GM18498 (cell line): Measurements from ENCODE around the gene UBTD2.
"Not testable (repeated sequence)": the region's sequence is repeated elsewhere in the genome, so short reads cannot be mapped to it uniquely, and the experiment has no call there.

Experiments used
- ATAC-seq: cut with Tn5 transposase; IDR thresholded peaks from one replicate; pipeline ENCODE4 v1.9.1; 2021; ENCODE audit warnings: mild to moderate bottlenecking, moderate library complexity; ENCODE audit not compliant: unreplicated experiment

UBTD2 gene

DNA sequence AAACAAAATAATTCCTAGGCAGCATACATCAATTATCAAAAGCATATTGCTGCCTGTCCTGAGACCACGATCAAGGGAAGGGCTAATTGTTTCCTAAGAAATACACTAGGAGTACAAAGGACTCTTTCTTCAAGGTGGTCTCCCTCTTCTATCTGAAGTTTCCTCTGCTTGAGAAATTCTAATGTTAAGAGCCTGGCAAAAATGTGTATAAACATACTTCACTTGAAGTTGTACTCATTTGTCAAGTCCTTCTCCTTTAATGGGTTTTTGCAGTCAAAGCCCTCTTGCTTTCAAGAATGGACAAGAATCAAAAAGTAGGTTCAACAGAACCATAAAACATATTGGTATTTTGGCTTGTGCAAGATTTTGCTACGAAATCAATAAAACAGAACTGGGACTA, 31.1 kb downstream of the UBTD2 start:
- no peak for ATAC-seq

GRCh38 chr5:172251419-172251818, 32.1 kb downstream of the UBTD2 start:
- no peak for ATAC-seq

DNA sequence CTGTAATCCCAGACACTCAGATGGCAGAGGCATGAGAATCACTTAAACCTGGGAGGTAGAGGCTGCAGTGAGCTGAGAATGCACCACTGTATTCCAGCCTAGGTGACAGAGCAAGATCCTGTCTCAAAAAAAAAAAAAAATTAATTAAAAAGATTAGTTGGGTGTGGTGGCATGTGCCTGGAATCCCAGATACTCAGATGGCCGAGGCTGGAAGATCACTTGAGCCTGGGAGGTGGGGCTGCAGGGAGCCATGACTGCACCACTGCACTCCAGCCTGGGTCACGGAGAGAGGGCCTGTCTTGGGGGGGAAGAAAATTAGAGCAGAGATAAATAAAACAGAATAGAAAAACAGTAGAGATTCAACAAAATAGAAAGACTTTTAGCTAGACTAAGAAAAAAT, 34.9 kb downstream of the UBTD2 start:
- ATAC-seq, result no peak

- ATAC-seq, result no peak
Measured at GRCh38 chr5:172245703-172246125, 37.9 kb downstream of the UBTD2 start.

- no peak for ATAC-seq
Measured at GRCh38 chr5:172245046-172245445, 38.5 kb downstream of the UBTD2 start.

- ATAC-seq, result no peak
Measured at GRCh38 chr5:172243302-172243701, 40.3 kb downstream of the UBTD2 start.

DNA sequence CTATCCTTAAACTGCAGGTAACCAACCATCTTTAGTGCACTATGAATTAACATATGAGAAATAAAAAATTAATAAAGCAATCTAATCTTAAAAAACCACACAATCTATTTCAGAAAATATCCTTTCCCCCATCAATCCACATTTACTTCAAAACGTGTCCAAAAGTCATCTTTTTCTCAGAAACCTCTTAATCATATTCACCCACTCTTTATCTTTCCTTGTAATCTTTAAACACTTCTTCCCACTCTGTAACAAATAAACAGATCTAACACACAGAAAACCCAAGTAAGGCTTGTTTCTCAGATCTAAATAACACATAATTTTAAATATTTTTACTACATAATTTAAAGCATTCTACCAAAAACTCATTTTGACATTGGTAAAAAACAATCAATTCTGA, 45.2 kb downstream of the UBTD2 start:
- ATAC-seq, result no peak

GRCh38 chr5:172235827-172236736, 47.5 kb downstream of the UBTD2 start:
- no peak for ATAC-seq

GRCh38 chr5:172235132-172235780, 48.3 kb downstream of the UBTD2 start:
- peak; percentile 80 for ATAC-seq

DNA sequence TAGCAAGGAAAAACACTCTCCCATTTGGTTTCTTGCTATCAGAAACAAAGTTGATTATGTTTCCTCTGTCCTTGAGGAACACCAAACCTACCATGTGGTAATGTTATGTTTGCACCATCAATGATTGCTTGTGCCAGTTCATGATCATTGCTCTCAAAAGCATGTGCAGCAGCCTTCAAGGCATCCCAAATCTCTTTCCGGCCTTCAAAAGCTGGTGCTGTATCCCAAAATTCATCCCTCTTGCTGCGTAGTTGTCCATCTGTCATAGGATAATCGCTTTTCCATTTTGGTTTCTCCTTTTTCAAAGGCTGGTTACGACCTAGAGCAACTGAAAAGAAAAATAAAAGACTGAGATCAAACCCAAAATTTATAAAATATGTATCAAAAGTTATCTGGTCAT, 49.5 kb downstream of the UBTD2 start:
- ATAC-seq, result no peak

- ATAC-seq, result no peak
Measured at GRCh38 chr5:172229904-172230303, 53.7 kb downstream of the UBTD2 start.

GRCh38 chr5:172224996-172225395, 58.6 kb downstream of the UBTD2 start:
- ATAC-seq, result no peak

- peak; percentile 89 for ATAC-seq
Measured at GRCh38 chr5:172223901-172224873, 59.4 kb downstream of the UBTD2 start.

DNA sequence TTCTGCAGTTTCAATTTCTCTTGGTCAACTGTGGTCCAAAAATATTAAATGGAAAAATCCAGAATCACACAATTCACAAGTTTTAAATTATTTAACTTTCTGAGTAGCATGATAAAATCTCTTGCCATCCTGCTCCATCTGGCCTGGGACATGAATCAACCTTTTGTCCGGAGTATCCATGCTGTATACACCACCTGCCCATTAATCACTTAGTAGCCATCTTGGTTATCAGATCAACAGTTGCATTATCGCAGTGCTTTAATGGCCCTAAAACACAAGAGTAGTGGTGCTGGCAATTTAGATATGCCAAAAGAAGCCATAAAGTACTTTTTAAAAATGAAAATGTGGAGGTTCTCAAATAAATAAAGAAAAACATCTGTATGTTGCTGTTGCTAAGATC, 64.3 kb downstream of the UBTD2 start:
- ATAC-seq, result no peak

DNA sequence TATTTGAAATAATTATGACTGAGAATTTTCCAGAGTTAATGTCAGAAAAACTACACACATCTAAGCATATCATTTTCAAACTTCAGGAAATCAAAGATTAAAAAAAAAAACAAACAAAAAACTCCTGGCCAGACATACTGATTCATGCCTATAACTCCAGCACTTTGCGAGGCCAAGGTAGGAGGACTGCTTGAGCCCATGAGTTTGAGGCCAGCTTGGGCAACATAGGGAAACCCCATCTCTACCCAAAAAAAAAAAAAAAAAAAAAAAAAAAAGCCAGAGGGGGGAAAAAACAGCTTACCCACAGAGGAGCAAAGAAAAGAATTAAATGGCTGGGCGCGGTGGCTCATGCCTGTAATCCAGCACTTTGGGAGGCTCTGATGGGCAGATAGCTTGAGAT, 67.2 kb downstream of the UBTD2 start:
- ATAC-seq, result no peak

GRCh38 chr5:172213126-172213525, 70.4 kb downstream of the UBTD2 start:
- ATAC-seq, result no peak

- no peak for ATAC-seq
Measured at GRCh38 chr5:172211676-172212075, 71.9 kb downstream of the UBTD2 start.

GRCh38 chr5:172209714-172210113, 73.8 kb downstream of the UBTD2 start:
- no peak for ATAC-seq

GRCh38 chr5:172207511-172207910, 76.1 kb downstream of the UBTD2 start:
- no peak for ATAC-seq

DNA sequence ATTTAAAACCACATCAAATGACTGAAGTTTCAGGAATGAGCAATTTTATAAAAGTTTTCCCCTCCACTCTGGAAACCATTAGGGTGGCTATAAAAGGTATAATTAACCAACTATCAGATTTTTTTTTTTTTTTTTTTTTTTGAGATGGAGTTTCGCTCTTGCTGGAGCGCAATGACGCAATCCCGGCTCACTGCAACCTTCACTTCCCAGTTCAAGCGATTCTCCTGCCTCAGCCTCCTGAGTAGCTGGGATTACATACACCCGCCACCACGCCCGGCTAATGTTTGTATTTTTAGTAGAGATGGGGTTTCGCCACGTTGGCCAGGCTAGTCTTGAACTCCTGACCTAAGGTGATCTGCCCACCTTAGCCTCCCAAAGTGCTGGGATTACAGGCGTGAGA, 77.6 kb downstream of the UBTD2 start:
- ATAC-seq, result not testable (repeated sequence)

GRCh38 chr5:172200476-172200875, 83.1 kb downstream of the UBTD2 start:
- ATAC-seq, result no peak
